Measurements from ENCODE around the gene SYNDIG1L.

DNA sequence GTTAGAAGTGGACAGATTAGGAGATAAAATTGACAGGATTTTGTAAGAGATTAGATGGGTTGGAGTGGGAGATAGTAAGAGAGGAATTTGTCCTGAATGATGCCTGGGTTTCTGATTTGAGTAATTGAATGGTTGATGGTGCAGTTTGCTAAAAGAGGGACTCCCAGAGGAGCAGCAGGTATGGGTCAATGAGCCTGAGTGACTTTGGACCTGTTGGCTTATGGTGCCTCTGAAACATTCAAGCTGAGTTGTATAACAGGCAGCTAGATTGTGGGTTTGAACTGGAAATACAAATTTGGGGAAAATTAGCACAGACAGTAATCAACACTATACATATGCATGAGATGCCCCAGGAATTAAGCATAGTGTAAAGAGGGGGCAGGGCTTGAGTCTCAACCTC, 16.7 kb upstream of the SYNDIG1L start:
- TF ChIP-seq, protein P1, sequence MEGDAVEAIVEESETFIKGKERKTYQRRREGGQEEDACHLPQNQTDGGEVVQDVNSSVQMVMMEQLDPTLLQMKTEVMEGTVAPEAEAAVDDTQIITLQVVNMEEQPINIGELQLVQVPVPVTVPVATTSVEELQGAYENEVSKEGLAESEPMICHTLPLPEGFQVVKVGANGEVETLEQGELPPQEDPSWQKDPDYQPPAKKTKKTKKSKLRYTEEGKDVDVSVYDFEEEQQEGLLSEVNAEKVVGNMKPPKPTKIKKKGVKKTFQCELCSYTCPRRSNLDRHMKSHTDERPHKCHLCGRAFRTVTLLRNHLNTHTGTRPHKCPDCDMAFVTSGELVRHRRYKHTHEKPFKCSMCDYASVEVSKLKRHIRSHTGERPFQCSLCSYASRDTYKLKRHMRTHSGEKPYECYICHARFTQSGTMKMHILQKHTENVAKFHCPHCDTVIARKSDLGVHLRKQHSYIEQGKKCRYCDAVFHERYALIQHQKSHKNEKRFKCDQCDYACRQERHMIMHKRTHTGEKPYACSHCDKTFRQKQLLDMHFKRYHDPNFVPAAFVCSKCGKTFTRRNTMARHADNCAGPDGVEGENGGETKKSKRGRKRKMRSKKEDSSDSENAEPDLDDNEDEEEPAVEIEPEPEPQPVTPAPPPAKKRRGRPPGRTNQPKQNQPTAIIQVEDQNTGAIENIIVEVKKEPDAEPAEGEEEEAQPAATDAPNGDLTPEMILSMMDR (conservative IDR thresholded peaks at IDR 0.05), result no peak
- no peak for TF ChIP-seq ZFX (IDR thresholded peaks at IDR 0.05)
